ENCODE results near the gene GRAMD4.

GRAMD4 gene

DNA sequence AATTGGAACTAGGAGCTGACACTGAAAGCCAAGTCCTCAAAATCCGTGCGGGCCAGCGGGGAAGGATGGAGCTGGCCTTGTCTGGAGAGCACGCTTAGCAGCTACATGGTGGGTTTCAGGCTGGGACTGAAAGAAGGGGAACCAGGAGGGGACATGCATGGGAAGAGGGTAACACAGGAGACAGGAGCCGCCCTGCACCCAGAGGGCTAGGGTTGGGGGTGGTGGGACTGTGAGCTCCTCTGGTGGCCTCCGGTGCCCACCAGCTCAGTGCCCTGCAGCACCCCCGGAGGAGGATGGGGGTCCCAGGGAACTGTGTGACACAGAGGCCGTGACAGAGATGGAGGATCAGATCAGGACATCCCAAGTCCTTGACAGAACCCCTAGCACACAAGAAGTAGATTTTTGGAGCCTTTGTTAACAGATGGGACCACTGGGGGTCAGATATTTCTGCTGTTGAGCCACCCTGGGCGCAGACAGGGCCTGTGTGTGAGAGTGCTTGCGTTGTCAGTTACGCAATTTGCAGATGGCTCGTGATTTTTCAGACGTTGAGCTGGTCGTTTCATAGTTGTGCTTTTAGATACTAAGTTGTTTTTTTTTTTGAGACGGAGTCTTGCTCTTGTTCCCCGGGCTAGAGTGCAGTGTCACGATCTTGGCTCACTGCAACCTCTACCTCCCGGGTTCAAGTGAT is 21.3 kb upstream of the GRAMD4 start:
- DNase-seq: no peak

DNA sequence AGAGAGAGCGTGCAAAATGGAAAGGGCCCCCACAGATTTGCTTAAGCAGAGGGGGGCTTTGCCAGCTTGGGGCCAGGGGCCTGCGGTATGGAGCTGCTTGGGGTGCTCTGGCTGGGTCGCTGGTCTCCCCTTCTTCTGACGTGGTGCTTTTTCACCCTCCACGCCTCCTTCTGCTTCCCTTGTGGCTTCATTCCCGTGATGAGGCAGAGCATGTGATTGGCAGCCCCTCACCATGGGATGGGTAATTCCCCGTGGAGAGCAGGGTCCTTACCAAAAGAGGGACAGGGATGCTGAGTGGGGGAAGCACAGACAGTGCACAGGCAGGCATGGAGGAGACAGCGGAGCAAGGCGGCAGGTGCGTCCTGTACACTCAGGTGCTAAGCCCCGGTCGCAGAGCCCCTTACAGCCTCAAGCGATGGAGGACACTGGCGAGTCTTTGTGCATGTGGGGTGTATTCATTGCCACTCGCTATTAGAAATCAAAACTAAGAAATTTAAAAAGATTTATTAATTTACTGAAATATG is 19.9 kb upstream of the GRAMD4 start:
- no peak for DNase-seq

DNA sequence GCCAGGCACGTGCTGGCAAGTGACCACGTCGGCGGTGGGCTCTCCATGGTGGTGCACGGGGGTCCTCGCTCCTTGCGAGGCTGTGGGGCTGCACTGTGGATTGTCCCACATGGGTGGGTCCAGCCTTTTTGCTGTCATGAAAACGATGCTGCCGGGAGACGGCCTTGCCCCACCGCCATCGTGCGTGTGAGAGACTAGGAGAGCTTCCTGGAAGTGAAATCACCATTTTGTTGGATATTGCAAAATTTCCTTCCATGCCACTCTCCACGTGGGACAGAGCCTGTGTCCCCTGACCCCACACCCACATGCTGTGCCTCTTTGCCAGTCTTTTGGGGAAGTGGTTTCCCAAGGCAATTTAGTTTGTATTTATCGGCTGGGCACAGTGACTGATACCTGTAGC is 18.2 kb upstream of the GRAMD4 start:
- DNase-seq: no peak

DNA sequence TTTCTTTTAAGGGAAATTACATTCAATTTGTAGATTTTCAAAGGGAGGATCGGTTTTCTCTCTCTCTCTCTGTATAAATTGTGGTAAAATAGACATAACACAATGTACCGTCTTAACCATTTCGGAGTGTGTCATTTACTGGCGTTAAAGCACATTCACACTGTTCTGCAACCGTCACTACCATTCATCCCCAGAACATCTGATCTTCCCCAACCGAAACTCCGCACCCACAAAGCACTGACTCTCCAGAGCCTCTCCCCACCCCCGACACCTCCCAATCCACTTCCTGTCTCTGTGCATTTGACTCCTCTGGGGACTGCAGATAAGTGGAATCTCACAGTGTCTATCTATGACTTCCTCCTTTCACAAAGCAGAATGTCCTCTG is 15.9 kb upstream of the GRAMD4 start:
- peak; percentile 92 for DNase-seq

DNA sequence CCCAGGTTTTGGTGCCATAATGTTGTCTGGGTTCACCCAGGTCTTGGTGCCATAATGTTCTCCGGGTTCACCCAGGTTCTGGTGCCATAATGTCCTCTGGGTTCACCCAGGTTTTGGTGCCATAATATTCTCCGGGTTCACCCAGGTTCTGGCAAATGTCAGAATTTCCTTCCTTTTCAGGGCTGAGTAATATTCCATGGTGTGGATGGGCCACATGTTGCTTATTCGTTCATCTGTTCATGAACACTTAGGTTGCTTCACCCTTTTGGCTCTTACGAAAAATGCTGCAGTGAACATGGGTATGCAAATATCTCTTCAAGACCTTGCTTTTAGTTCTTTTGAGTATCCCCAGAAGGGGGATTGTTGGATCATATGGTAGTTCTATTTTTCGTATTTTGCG is 15.1 kb upstream of the GRAMD4 start:
- DNase-seq: no peak

DNA sequence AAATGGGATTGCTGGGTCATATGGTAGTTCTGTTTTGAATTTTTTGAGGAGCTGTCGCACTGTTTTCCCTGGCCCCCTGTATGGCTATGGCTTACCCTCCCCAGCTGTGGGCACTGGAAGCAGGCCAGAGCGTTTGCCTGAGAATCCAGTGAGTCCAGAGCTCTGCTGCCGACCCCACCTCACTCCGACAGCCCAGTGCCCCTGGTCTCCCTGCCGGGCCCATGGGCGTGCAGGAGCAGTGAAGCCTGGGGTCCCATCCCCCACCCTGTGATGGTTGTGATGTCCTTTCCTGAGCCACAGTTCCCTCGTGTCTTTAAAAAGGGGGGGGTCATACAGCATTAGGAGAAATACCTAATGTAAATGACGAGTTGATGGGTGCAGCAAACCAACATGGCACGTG is 13.3 kb upstream of the GRAMD4 start:
- no peak for DNase-seq

DNA sequence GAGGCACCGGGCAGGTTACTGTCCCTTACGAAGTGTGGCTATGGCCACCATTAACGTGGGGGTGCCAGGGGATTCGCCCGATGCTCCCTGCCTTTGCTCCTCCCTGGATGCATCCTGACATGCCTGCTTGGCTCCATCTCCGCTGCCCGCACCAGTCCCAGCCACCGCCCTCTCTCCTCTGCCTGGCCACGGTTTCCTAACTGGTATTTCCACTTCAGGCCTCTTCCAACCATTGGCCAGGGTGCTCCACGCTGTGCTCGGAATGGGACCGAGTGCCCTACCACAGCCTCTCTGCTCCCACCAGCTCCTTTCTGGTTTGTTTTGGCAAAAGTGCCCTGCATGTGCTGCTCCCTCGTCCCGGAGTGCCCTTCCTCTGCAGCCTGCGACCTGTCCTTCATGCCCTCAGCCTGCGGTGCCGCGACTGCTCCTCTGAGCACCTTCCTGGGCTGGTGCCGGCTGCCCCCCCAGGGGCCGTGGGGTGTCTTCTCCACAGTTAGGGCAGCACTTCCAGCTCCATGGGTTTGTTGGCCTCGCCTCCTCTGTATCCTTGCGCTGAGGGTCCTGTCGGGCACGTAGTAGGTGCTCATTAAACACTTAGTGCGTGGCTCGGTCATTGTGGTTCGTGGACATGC is 12.6 kb upstream of the GRAMD4 start:
- DNase-seq: no peak

DNA sequence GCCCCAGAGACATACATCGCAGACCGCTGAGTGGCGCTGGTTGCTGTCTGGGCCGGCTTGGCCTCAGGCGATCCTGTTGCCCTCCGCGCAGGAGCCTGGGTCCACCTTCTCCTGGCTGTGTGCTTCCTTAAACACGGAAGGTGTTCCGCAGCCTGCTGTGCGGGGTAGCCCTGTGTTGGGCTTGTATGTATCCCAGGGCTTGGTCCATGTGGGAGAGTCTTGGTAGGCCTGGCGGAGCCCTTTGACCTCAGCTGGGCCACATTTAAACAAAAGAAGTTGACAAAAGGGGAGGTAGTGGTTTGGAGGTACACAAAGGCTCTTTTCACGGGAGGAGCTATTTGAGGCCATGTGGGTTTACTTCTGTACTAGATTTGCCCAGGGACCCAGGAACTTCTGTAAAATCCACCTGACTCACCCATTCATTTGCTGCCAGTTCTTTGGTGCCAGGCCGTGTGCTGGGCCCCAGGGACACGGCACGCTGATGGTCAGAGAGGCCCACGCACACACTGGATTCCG is 11.0 kb upstream of the GRAMD4 start:
- DNase-seq: no peak

DNA sequence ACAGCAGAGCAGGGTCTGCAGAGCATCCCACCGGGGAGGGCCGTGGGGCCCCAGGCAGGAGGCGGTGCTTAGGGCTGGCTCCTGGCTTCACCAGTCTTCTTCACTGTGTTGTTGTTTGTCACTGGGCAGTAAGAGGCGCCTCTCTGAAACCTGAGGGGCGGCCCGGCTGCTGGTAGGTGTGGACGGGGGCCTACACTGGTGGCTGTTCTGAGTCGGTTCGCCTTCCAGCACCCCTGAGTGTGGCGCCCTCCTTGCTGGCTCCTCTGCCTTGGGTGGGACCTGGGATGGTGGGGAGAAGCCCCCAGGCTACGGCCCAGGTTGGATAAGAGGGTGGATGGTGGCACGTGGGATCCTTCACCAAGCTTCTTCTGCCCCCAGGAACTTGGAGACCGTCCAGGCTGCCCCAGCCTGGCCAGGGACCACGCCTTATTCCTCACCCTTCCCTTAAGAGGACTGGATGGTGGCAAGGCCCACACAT is 10.4 kb upstream of the GRAMD4 start:
- no peak for DNase-seq

DNA sequence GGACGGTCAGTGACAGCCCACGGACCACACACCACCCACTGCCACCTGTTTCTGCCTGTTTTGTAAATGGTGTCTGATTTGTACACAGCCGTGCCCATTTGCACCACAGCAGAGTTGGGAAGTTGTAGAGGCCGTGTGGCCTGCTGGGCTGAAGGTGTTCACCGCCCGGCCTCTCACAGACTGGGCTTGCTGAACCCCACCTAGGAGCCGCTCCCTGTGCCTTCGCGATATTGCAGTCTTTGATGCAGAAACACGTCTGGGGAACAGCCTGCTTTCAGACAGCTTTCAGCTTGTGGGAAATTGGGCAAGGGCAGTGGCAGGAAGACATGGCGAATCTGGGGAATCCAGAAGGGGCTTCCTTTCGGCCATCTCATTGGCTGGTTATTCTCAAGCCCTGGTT is 9.8 kb upstream of the GRAMD4 start:
- DNase-seq: no peak

DNA sequence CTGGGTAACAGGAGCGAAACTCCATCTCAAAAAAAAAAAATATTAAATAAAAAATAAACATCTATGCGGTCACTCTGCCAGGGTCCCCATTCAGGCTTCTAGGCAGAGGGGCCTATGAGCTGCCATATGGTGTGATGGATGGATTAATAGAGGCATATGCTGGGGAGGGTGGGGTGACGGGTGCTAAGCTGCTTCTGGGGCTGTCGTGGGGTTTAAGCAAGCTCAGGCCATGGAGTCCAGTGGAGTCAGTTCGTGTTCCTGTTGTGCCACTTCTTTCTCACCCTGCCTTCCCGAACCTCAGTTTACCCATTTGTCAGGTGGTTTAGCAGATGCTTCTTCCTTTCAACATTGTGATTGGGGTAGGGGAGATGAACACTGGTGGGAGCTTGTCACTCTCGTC is 9.0 kb upstream of the GRAMD4 start:
- no peak for DNase-seq

DNA sequence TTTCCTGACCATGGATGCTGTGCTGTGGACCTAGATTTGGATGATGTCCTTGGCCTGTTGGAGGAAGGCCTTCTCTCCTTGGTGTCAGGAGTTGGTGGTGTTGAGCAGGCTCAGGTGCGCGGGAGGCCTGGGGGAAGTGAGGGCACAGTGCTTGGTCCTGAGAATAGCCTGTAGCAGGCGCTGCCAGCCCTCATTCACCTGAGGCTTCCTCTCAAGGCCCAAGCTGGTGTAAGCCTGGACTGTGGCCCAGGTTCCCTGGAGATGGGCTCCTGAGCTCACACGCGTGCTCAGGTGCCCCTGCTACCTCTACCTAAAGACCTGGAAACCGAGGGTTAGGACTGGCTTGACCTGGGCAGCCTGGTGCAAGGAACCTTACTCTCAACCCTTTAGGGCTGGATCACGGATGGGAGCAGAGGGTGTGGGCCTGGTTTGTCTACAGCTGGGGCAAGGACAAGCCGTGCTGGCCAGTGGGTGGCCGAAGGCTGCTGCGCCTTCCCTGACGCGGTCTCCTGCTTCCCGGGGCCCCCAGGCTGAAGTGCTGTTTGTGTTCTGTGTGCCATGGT is 7.8 kb upstream of the GRAMD4 start:
- peak; percentile 14 for DNase-seq

DNA sequence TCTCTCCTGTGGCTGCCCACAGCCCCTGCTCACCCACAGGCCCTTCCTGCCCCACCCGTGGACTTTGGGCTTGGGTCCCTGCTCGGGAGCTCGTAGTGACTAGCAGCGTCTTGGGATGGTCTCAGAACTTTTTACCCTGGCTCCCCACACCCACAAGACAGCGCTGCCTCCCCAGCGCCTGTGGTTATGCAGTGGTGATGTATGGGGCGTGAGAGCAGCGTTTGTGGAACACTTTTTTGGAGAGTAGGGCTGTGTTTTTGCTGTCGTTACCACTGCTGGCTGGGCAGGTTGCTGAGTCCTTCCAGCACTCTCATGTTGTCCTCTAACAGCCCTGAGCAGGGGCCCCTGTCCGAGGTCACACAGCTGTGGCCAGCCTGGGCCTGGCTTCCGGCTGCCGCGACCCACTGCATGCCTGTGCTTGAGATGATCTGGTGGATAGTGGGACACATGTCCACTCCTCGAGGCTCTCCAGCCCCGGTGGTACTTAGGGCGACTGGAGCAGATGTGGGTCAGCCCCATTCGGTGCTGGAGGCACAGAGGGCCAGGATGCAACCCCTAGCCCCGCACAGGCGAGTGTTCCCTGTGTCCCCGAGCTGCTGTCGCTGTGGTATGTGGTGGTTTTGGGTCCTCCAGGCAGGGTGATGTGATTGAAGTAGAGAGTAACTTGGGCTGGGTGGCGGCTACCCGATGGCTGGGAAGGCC is 7.1 kb upstream of the GRAMD4 start:
- peak; percentile 50 for DNase-seq

DNA sequence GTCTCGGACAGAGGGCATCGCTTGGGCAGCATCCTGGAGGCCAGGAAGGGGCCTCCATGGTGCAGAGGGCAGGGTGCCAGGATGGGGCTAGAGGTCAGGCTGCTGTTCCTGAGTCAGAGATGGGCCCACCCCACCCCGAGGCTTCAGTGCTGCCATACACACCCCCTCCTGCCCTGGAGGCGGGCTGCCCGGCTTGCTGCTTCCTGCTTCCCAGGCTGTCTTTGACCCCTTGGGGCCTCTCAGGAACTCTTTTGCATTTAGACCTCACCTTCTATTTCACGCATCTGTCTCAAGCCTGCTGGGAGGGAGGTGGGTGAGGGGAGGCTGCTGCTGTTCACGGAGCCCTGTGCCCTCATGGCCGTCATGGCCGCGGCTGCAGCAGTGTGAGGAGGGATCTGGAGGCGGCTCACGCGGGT is 6.6 kb upstream of the GRAMD4 start:
- DNase-seq: peak; percentile 40

DNA sequence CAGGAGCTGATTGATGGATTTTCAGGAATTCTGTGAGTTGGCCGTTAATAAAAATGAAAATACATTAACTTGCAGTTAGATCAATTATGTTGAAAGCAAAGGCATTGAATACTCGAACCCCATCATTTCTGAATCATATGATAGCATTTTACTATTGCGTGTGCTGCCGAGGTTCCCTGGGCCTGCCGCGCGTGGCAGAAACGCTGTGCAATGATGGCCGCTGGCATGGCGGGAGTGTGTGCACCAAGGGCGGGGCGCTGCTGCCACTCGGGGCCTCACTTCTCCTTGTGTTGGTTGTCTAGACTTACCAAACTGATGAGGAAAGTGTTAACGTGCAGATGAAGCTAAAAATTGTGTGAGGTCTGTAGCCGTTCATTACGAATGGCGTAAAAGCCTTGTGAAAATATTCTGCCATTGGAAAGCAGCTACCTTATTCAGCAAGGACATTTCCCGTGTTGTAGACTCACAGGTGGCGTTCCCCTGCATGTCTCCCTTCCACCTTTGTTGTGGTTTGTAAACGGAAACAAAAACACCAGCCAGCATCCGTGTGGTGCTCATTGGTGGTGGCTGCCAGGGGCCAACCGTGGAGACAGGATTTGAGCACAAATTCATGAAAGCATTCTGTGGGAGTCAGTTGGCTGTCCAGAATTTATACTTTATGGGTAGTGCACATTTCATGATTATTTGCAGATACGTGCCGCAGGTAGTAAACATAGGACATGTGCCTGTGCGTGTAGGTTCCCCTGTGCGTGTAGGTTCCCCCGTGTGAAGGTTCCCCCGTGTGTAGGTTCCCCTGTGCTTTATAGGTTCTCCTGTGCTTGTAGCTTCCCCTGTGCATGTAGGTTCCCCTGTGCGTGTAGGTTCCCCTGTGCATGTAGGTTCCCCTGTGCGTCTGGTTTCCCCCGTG is 5.9 kb upstream of the GRAMD4 start:
- DNase-seq: peak; percentile 85

DNA sequence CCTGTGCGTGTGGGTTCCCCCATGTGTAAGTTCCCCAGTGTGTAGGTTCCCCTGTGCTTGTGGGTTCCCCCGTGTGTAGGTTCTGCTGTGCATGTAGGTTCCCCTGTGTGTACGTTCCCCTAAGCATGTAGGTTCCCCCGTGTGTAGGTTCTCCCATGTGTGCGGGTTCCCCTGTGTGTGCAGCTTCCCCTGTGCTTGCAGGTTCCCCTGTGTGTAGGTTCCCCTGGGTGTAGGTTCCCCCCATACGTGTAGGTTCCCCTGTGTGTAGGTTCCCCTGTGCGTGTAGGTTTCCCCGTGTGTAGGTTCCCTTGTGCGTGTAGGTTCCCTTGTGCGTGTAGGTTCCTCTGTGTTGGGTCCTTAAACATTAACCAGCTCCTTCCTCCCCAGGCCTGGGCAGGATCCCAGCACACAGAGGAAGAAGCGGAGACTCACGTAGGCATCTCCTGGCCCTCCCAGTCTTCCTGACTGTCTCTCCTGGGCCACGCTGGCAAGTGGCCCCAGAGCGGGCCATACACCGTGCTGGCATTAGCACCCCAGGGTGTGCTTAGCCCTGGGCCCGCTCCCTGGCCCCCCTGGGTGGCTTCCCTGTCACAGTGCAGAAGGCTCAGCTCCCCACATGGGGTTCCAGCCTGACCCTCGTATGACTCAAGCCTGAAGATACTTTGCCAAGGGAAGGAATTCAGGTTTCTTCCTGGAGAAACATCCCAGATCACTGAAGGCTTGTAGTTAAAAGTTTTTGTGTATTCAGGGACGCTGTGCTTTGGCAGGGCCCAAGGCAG is 2.8 kb upstream of the GRAMD4 start:
- DNase-seq: no peak

DNA sequence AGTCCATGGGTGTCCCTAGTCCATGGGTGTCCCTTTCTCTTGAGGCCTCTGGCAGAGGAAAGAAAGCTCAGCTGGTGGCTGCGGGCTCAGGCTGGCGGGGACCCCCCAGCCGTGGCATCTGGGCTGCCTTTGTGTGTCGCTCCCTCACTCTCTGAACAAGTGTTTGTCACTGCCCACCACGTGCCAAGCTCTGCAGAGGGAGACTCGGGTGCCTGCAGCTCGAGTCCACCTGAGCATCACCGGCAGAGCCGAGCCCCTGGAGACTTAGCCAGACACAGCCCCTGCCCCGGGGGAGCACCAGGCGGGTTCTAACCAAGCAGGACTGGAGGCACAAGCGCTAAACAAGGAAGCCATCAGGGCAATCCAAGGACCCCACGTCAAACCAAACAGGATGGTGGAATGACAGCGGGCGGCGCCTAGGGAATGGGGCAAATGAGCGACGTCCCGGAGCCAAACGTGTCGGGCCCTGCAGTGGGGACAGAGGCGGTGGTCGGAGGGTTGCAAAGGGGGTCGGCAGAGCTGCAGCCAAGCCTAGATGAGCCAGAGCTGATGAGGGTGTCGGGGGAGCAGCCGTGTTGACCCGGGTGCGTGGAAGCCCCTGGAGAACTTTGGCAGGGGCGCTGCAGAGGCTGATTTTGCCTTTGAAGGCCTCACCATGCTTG is 2.1 kb upstream of the GRAMD4 start:
- no peak for DNase-seq

DNA sequence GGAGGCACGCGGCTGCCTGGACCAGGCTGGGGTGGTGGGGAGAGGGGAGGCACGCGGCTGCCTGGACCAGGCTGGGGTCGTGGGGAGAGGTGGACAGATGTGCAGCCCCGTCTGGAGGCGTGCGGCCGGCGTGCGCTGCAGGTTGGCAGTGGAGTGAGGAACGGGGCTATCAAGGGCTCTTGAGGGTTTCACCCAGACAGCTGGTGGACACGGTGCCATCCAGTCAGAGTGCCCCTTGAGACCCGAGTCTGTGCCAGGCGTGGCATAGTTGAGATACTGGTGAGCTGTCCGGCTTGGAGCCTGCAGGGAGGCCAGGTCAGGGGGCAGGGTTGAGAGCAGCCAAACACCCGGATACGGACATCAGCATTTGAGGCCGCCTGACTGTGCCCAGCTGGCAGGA is 1.5 kb upstream of the GRAMD4 start:
- no peak for DNase-seq

DNA sequence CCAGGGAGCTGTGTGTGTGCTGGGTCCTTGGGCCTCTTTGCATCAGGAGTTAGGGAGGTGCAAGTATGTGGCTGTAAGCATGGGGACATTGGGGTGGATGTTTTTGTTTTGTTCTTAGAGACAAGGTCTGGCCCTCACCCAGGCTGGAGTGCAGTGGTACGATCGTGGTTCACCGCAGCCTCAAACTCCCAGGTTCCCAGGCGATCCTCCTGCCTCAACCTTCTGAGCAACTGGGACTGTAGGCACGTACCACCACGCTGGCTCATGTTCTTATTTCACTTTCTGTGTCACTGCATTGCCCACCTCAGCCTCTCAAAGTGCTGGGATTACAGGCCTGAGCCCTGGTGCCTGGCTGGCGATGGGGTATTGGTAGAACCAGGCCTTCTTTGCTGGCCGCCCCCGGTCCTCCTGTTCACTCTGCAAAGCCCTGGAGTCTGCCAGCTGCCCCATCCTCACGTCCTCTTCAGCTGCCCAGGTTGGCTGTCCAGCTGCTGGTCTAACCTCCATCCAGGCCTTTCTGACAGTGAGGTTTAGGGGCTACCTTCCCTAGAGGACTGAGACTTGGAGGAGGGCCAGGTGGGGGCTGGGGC is 851 bp upstream of the GRAMD4 start:
- no peak for DNase-seq

DNA sequence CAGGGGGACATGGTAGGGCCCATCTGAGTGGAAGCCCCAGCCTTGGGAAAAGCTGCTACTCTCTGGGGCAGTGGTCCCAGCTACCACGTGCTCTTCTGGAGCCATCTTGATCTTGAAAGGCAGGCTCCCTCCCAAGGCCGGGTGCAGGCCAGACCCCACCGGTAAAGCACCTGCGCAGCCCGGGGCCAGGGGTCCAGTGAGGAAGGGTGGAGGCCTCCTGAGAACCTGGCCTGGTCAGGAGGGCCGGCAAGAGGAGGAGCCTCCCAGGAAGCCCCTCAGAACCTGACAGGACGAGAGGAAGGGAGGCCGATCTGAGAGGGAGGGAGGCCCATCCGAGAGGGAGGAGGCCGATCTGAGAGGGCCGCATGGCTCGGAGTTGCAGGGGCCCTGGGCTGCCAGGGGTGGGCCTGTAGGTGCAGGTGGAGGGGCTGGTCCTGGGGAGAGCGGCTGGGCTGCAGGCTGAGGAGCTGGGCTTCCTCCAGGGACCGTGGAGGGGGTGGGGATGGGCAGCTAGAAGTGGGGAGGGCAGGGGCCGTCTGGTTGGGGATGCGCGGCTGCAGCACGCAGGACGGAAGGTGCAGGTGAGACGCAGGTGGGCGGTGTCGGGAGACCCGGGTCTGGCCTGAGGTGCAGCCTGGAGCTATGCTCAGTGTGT is 529 bp downstream of the GRAMD4 start:
- no peak for DNase-seq

Measured in activated CD4-positive, alpha-beta T cell treated with anti-CD3 and anti-CD28 coated beads, Interleukin-2, amount 50 U/mL, for 16 hours (primary cell).